Sigmoid colon (tissue), 4 donors: ENCODE measurements around the gene RAE1.

Experiments
- CTCF ChIP-seq, 4 experiments: fragments of 450-650 bp in 3 of 4; fragments of 200-600 bp in 1 of 4; IDR thresholded peaks; one replicate each; pipeline ENCODE4 v1.5.1; 2016 to 2019; ENCODE audit warnings: antibody characterized with exemption in 4 of 4, mild to moderate bottlenecking in 3 of 4, moderate library complexity in 2 of 4
- EP300 ChIP-seq, 4 donors: sonication (generic); formaldehyde crosslinking; IDR thresholded peaks; one replicate each; pipeline ENCODE4 v1.6.1; 2017; ENCODE audit warnings: antibody characterized with exemption in 4 of 4
- POLR2A ChIP-seq, 2 donors: fragments of 450-650 bp; IDR thresholded peaks; one replicate each; pipeline ENCODE4 v1.6.1; 2016; ENCODE audit warnings: antibody characterized with exemption in 2 of 2, mild to moderate bottlenecking in 2 of 2, moderate library complexity in 2 of 2
- POLR2AphosphoS5 ChIP-seq, 4 donors: sonication (generic); formaldehyde crosslinking; IDR thresholded peaks; one replicate each; pipeline ENCODE4 v1.6.1; 2017; ENCODE audit warnings: antibody characterized with exemption in 4 of 4

- TF ChIP-seq CTCF (IDR thresholded peaks at IDR 0.05) (no peak), EP300 (IDR thresholded peaks at IDR 0.05) (no peak), POLR2A (IDR thresholded peaks at IDR 0.05) (no peak), POLR2AphosphoS5 (IDR thresholded peaks at IDR 0.05) (no peak)
Measured at GRCh38 chr20:57321142-57321541, 29.9 kb upstream of the RAE1 start.
